ENCODE measurements around the gene EFEMP1.

The EFEMP1 gene

DNA sequence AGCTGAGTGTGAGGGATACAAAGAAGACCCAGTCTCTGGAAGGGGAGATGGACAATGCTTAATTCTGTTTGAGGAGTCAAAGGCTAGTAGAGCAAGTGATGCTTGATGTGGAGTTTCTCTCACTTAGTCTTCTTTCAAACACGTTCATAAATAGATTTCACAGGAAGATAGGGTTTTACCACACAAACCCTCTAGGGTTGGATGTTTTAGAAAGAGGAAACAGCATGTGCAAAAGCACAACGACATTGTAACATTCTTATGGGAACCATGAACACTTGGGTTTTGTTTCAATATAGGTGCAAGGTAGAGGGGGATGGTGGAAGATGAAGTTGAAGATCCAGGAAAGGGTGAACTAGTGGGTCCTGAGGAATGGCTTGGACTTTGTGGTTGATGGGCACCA is 10.8 kb upstream of the EFEMP1 start:
- no peaks in the 10 kb centered on the region for H3K4me1 ChIP-seq (ENCODE audit: control insufficient read depth, insufficient read depth, low read length)
- 90 to 95% methylated on average over 1 to 2 of the region's 2 CpGs for WGBS, 2 experiments
- no peaks in the 10 kb centered on the region for H3K27me3 ChIP-seq (ENCODE audit: control insufficient read depth, insufficient read depth, low read length, poor library complexity, severe bottlenecking)
- H3K9me3 ChIP-seq (ENCODE audit: control insufficient read depth, low read length), result no peaks in the 10 kb centered on the region
- H3K4me3 ChIP-seq (ENCODE audit: insufficient read depth, low read depth, low read length), result no peak overlapping the region
- no peaks in the 10 kb centered on the region for H3K36me3 ChIP-seq (ENCODE audit: control insufficient read depth, insufficient read depth, low read length)
- no peak overlapping the region for H3K27ac ChIP-seq (ENCODE audit: insufficient read depth, low read depth, low read length, poor library complexity, severe bottlenecking)

GRCh38 chr2:55932843-55933242 is 9.3 kb upstream of the EFEMP1 start:
- H3K27me3 ChIP-seq (ENCODE audit: control insufficient read depth, insufficient read depth, low read length, poor library complexity, severe bottlenecking), result no peaks in the 10 kb centered on the region

DNA sequence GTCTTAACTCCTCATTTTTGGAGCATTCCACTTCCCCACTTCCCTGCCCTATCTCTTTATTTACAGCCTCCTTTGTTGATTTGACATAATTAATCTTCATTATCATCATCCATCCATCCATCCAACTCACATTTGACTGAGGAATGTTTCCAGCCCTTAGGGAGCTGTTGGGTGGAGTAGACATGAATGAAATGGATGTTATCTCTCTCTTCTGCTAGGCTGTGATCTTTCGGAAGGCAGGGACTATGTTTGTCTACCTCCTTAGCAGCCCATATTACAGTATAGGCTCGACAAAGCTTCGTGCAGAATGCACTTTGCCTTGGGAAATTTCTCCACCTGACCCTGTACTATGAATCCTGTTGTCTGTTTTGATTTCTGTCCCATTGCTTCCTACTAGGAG is 7.7 kb upstream of the EFEMP1 start:
- no peak overlapping the region for H3K4me3 ChIP-seq (ENCODE audit: insufficient read depth, low read depth, low read length)
- no peaks in the 10 kb centered on the region for H3K9me3 ChIP-seq (ENCODE audit: control insufficient read depth, low read length)
- H3K27ac ChIP-seq (ENCODE audit: insufficient read depth, low read depth, low read length, poor library complexity, severe bottlenecking), result no peak overlapping the region
- no peaks in the 10 kb centered on the region for H3K36me3 ChIP-seq (ENCODE audit: control insufficient read depth, insufficient read depth, low read length)
- no peaks in the 10 kb centered on the region for H3K4me1 ChIP-seq (ENCODE audit: control insufficient read depth, insufficient read depth, low read length)
- no peaks in the 10 kb centered on the region for H3K27me3 ChIP-seq (ENCODE audit: control insufficient read depth, insufficient read depth, low read length, poor library complexity, severe bottlenecking)
- WGBS, 2 experiments, result 61 to 67% methylated on average over 3 of the region's 3 CpGs

More at GRCh38 chr2:55932843-55933242, 9.3 kb upstream of the EFEMP1 start:
- H3K9me3 ChIP-seq (ENCODE audit: control insufficient read depth, low read length), result no peaks in the 10 kb centered on the region
- H3K4me3 ChIP-seq (ENCODE audit: insufficient read depth, low read depth, low read length), result no peak overlapping the region
- no peaks in the 10 kb centered on the region for H3K4me1 ChIP-seq (ENCODE audit: control insufficient read depth, insufficient read depth, low read length)
- 93 to 96% methylated on average over 2 of the region's 3 CpGs for WGBS, 2 experiments
- H3K27ac ChIP-seq (ENCODE audit: insufficient read depth, low read depth, low read length, poor library complexity, severe bottlenecking), result no peak overlapping the region
- H3K36me3 ChIP-seq (ENCODE audit: control insufficient read depth, insufficient read depth, low read length), result no peaks in the 10 kb centered on the region

DNA sequence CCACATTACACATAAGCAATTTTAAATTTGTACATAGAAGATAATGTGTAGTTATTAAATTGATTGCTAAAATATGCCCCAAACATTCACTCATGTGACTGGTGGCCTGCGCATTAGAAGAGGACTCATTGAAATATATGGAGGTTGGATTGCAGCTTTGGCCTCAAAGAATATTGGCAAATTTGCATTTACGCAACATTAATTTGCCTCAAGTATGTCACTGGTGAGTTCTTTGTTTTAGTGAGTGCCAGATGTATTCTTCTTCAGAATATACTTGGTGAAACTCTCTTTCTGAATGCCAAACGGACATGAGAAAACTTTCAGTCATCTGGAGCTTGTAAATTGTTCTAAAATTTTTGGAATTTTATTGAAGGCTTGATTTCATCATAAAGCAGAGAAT is 5.9 kb upstream of the EFEMP1 start:
- WGBS, 2 experiments, result 96 to 100% methylated on average over 3 of the region's 3 CpGs
- Histone ChIP-seq H3K36me3 (ENCODE audit: control insufficient read depth, insufficient read depth, low read length) (no peaks in the 10 kb centered on the region), H3K4me1 (ENCODE audit: control insufficient read depth, insufficient read depth, low read length) (no peaks in the 10 kb centered on the region), H3K27me3 (ENCODE audit: control insufficient read depth, insufficient read depth, low read length, poor library complexity, severe bottlenecking) (peaks cover 11% of the 10 kb centered on the region), H3K4me3 (ENCODE audit: insufficient read depth, low read depth, low read length) (no peak overlapping the region), H3K9me3 (ENCODE audit: control insufficient read depth, low read length) (no peaks in the 10 kb centered on the region), H3K27ac (ENCODE audit: insufficient read depth, low read depth, low read length, poor library complexity, severe bottlenecking) (no peak overlapping the region)

DNA sequence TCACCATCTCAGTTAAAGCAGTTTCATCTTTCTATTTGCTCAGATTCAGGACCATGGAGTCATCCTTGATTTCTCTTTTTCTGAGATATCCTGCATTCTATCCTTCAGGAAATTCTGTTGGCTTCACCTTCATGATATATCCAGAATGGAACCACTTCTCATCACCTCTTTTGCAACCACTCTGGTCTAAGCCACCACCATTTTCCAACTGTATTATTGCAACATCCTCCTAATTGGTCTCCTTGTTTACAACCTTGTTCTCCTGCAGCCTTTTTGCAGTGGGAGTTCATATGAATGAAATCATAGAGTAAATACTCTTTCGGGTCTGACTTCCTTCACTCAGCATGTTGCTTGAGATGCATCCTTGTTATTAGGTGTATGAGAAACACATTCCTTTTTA is 3.4 kb upstream of the EFEMP1 start:
- Histone ChIP-seq H3K36me3 (ENCODE audit: control insufficient read depth, insufficient read depth, low read length) (no peaks in the 10 kb centered on the region), H3K9me3 (ENCODE audit: control insufficient read depth, low read length) (no peaks in the 10 kb centered on the region), H3K4me3 (ENCODE audit: insufficient read depth, low read depth, low read length) (no peak overlapping the region), H3K4me1 (ENCODE audit: control insufficient read depth, insufficient read depth, low read length) (no peaks in the 10 kb centered on the region), H3K27ac (ENCODE audit: insufficient read depth, low read depth, low read length, poor library complexity, severe bottlenecking) (no peak overlapping the region), H3K27me3 (ENCODE audit: control insufficient read depth, insufficient read depth, low read length, poor library complexity, severe bottlenecking) (peaks cover 36% of the 10 kb centered on the region)
- 93 to 100% methylated on average over 1 of the region's 1 CpG for WGBS, 2 experiments

- no peaks in the 10 kb centered on the region for H3K9me3 ChIP-seq (ENCODE audit: control insufficient read depth, low read length)
- no peak overlapping the region for H3K4me3 ChIP-seq (ENCODE audit: insufficient read depth, low read depth, low read length)
- no peaks in the 10 kb centered on the region for H3K36me3 ChIP-seq (ENCODE audit: control insufficient read depth, insufficient read depth, low read length)
- WGBS, 2 experiments, result 13 to 22% methylated on average over 1 of the region's 1 CpG
- H3K27ac ChIP-seq (ENCODE audit: insufficient read depth, low read depth, low read length, poor library complexity, severe bottlenecking), result no peak overlapping the region
- peaks cover 43% of the 10 kb centered on the region for H3K27me3 ChIP-seq (ENCODE audit: control insufficient read depth, insufficient read depth, low read length, poor library complexity, severe bottlenecking)
- no peaks in the 10 kb centered on the region for H3K4me1 ChIP-seq (ENCODE audit: control insufficient read depth, insufficient read depth, low read length)
These were observed 2.7 kb upstream of the EFEMP1 start for GRCh38 chr2:55926246-55926645.

- peak overlapping the region; percentile 55 for H3K4me3 ChIP-seq (ENCODE audit: insufficient read depth, low read depth, low read length)
- H3K9me3 ChIP-seq (ENCODE audit: control insufficient read depth, low read length), result no peaks in the 10 kb centered on the region
- 1 to 3% methylated on average over 7 to 8 of the region's 8 CpGs for WGBS, 2 experiments
- H3K36me3 ChIP-seq (ENCODE audit: control insufficient read depth, insufficient read depth, low read length), result no peaks in the 10 kb centered on the region
- peaks cover 44% of the 10 kb centered on the region for H3K27me3 ChIP-seq (ENCODE audit: control insufficient read depth, insufficient read depth, low read length, poor library complexity, severe bottlenecking)
- H3K4me1 ChIP-seq (ENCODE audit: control insufficient read depth, insufficient read depth, low read length), result peaks cover 3% of the 10 kb centered on the region
- H3K27ac ChIP-seq (ENCODE audit: insufficient read depth, low read depth, low read length, poor library complexity, severe bottlenecking), result no peak overlapping the region
These were observed 370 bp upstream of the EFEMP1 start for GRCh38 chr2:55923982-55924321.

- H3K27me3 ChIP-seq (ENCODE audit: control insufficient read depth, insufficient read depth, low read length, poor library complexity, severe bottlenecking), result peaks cover 44% of the 10 kb centered on the region
- peaks cover 8% of the 10 kb centered on the region for H3K4me1 ChIP-seq (ENCODE audit: control insufficient read depth, insufficient read depth, low read length)
- H3K9me3 ChIP-seq (ENCODE audit: control insufficient read depth, low read length), result no peaks in the 10 kb centered on the region
- no peak overlapping the region for H3K27ac ChIP-seq (ENCODE audit: insufficient read depth, low read depth, low read length, poor library complexity, severe bottlenecking)
- peak overlapping the region; percentile 55 for H3K4me3 ChIP-seq (ENCODE audit: insufficient read depth, low read depth, low read length)
- no peaks in the 10 kb centered on the region for H3K36me3 ChIP-seq (ENCODE audit: control insufficient read depth, insufficient read depth, low read length)
- 6 to 7% methylated on average over 18 to 19 of the region's 19 CpGs for WGBS, 2 experiments
These were observed 1.2 kb downstream of the EFEMP1 start for GRCh38 chr2:55922291-55922907.

- no peak overlapping the region for H3K27ac ChIP-seq (ENCODE audit: insufficient read depth, low read depth, low read length, poor library complexity, severe bottlenecking)
- 93 to 95% methylated on average over 3 of the region's 3 CpGs for WGBS, 2 experiments
These were observed 4.0 kb downstream of the EFEMP1 start for GRCh38 chr2:55919574-55919973.

GRCh38 chr2:55918856-55919255 is 4.7 kb downstream of the EFEMP1 start:
- Histone ChIP-seq H3K36me3 (ENCODE audit: control insufficient read depth, insufficient read depth, low read length) (no peaks in the 10 kb centered on the region), H3K27me3 (ENCODE audit: control insufficient read depth, insufficient read depth, low read length, poor library complexity, severe bottlenecking) (peaks cover 27% of the 10 kb centered on the region), H3K4me3 (ENCODE audit: insufficient read depth, low read depth, low read length) (no peak overlapping the region), H3K27ac (ENCODE audit: insufficient read depth, low read depth, low read length, poor library complexity, severe bottlenecking) (no peak overlapping the region), H3K4me1 (ENCODE audit: control insufficient read depth, insufficient read depth, low read length) (peaks cover 8% of the 10 kb centered on the region), H3K9me3 (ENCODE audit: control insufficient read depth, low read length) (no peaks in the 10 kb centered on the region)
- WGBS, 2 experiments, result 93 to 97% methylated on average over 1 of the region's 1 CpG

More at GRCh38 chr2:55919574-55919973, 4.0 kb downstream of the EFEMP1 start:
- H3K9me3 ChIP-seq (ENCODE audit: control insufficient read depth, low read length), result no peaks in the 10 kb centered on the region
- H3K36me3 ChIP-seq (ENCODE audit: control insufficient read depth, insufficient read depth, low read length), result no peaks in the 10 kb centered on the region
- H3K4me1 ChIP-seq (ENCODE audit: control insufficient read depth, insufficient read depth, low read length), result peaks cover 8% of the 10 kb centered on the region
- no peak overlapping the region for H3K4me3 ChIP-seq (ENCODE audit: insufficient read depth, low read depth, low read length)
- peaks cover 34% of the 10 kb centered on the region for H3K27me3 ChIP-seq (ENCODE audit: control insufficient read depth, insufficient read depth, low read length, poor library complexity, severe bottlenecking)
